A673 (cell line): Measurements from ENCODE around the gene NOP56.

Source experiments
- CTCF ChIP-seq: fragments of 300-800, 200-600 bp; sonication (generic); conservative IDR thresholded peaks from 2 replicates; pipeline ENCODE4 v1.5.1; 2017; ENCODE audit warnings: low read depth, mild to moderate bottlenecking, antibody characterized with exemption, low read length, moderate library complexity, mixed read lengths
- EZH2 ChIP-seq: fragments of 200-600 bp; sonication (generic); IDR thresholded peaks from 2 replicates; pipeline ENCODE4 v1.6.1; 2017; ENCODE audit warnings: borderline replicate concordance, low read depth, mild to moderate bottlenecking, mixed read lengths, antibody characterized with exemption, low read length; ENCODE audit not compliant: poor library complexity, severe bottlenecking

GRCh38 chr20:2690213-2690612 is 37.8 kb downstream of the NOP56 start:
- no peak for TF ChIP-seq EZH2
- no peak for TF ChIP-seq CTCF
